ENCODE results near the gene RRAGC.
"Not testable (repeated sequence)": the region's sequence is repeated elsewhere in the genome, so short reads cannot be mapped to it uniquely, and the experiment has no call there.

- not testable (repeated sequence) for TF ChIP-seq CTCF, POLR2A (IDR thresholded peaks at IDR 0.05)
Measured at GRCh38 chr1:38845088-38845487, 14.5 kb downstream of the RRAGC start.

Data from Peyer's patch (tissue), 4 donors.